ENCODE measurements around the gene TNFRSF1A. TPM values are rescaled to one million over a fixed set of nuclear protein-coding genes. Genes with fewer than 3 reads are reported as not detected.
"Not testable (repeated sequence)": the region's sequence is repeated elsewhere in the genome, so short reads cannot be mapped to it uniquely, and the experiment has no call there.

Gene TNFRSF1A
- total RNA-seq, 1 donor from 2014 or later: 271 TPM

DNA sequence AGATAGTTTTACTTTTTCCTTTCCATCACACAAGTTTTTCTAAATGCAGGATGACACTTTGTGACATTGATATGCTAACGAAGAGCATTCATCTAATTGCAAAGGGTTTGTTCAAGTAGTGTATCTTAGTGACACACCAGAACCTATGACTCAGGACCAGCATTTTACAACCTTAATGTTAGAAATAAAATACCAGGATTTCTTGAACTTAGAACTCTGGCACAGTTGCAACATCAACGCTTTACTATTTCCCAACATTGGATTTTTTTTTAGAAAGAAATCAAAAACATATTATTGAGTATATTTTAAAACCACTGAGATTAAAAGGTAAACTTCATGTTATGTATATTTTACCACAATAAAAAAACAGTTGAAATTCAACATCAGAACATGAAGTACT lies 49.3 kb downstream of the TNFRSF1A start:
- H3K27ac ChIP-seq: peak overlapping the region; percentile 12
- TF ChIP-seq POLR2AphosphoS5 (IDR thresholded peaks at IDR 0.05; ENCODE audit: insufficient read depth in 1 of 2, low read depth in 1 of 2) (peak in 1 of 2 donors; percentile 43), POLR2A (IDR thresholded peaks at IDR 0.05) (no peak), CTCF (IDR thresholded peaks at IDR 0.05) (no peak)
- no peaks in the 10 kb centered on the region for H3K9me3 ChIP-seq
- peaks cover 29% of the 10 kb centered on the region for H3K4me1 ChIP-seq
- intact Hi-C loops (cut with DNase I): no loop called here
- DNase-seq (ENCODE audit: extremely low spot score in 2 of 2): no peak
- H3K36me3 ChIP-seq: no peaks in the 10 kb centered on the region
- H3K27me3 ChIP-seq: no peaks in the 10 kb centered on the region
- H3K4me3 ChIP-seq: no peak overlapping the region

GRCh38 chr12:6289906-6290305 lies 52.0 kb downstream of the TNFRSF1A start:
- peaks cover 20% of the 10 kb centered on the region for H3K4me1 ChIP-seq
- intact Hi-C loops (cut with DNase I): loop anchor here (5.0 kb wide), 2 partner anchors 223 to 298 kb away; no protein-coding TSS in a partner anchor

DNA sequence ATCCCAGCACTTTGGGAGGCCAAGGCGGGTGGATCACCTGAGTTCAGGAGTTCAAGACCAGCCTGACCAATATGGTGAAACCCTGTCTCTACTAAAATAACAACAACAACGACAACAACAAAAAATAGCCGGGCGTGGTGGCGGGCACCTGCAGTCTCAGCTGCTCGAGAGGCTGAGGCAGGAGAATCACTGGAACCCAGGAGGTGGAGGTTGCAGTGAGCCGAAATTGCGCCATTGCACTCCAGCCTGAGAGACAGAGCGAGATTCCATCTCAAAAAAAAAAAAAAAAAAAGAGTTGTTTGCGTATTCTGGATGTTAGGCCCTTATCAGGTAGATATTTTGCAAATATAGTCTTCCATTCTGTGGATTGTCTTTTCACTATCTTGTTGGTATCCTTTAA lies 52.8 kb downstream of the TNFRSF1A start:
- H3K9me3 ChIP-seq; H3K4me3 ChIP-seq; H3K27me3 ChIP-seq; H3K27ac ChIP-seq; DNase-seq (ENCODE audit: extremely low spot score in 2 of 2); H3K36me3 ChIP-seq: not testable (repeated sequence)
- peaks cover 12% of the 10 kb centered on the region for H3K4me1 ChIP-seq
- intact Hi-C loops (cut with DNase I): loop anchor here (5.0 kb wide), 2 partner anchors 222 to 297 kb away; no protein-coding TSS in a partner anchor

More at GRCh38 chr12:6289906-6290305, 52.0 kb downstream of the TNFRSF1A start:
- H3K27ac ChIP-seq; H3K4me3 ChIP-seq; H3K36me3 ChIP-seq; H3K27me3 ChIP-seq; DNase-seq (ENCODE audit: extremely low spot score in 2 of 2); H3K9me3 ChIP-seq: not testable (repeated sequence)

DNA sequence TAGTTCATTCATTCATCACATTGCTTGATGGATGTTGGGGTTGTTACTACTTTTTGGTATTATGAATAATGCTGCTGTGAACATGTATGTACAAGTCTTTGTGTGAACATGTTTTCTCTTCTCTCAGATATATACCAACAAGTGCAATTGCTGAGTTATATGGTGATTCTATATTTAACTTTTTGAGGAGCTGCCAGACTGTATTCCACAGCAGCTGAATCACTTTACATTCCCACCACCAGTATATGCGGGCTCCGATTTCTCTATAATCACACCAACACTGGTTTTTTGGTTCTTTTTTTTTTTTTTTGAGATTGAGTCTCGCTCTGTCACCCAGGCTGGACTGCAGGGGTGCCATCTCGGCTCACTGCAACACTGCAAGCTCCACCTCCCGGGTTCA lies 53.6 kb downstream of the TNFRSF1A start:
- intact Hi-C loops (cut with DNase I): loop anchor here (5.0 kb wide), 2 partner anchors 221 to 296 kb away; no protein-coding TSS in a partner anchor
- no peak for DNase-seq (ENCODE audit: extremely low spot score in 2 of 2)
- H3K4me3 ChIP-seq: no peak overlapping the region
- H3K4me1 ChIP-seq: peaks cover 10% of the 10 kb centered on the region
- no peaks in the 10 kb centered on the region for H3K36me3 ChIP-seq
- TF ChIP-seq CTCF (IDR thresholded peaks at IDR 0.05): no peak
- no peak for TF ChIP-seq POLR2AphosphoS5 (IDR thresholded peaks at IDR 0.05; ENCODE audit: insufficient read depth in 1 of 2, low read depth in 1 of 2)
- no peak for TF ChIP-seq POLR2A (IDR thresholded peaks at IDR 0.05)
- H3K27ac ChIP-seq: no peak overlapping the region
- no peaks in the 10 kb centered on the region for H3K27me3 ChIP-seq
- no peaks in the 10 kb centered on the region for H3K9me3 ChIP-seq

DNA sequence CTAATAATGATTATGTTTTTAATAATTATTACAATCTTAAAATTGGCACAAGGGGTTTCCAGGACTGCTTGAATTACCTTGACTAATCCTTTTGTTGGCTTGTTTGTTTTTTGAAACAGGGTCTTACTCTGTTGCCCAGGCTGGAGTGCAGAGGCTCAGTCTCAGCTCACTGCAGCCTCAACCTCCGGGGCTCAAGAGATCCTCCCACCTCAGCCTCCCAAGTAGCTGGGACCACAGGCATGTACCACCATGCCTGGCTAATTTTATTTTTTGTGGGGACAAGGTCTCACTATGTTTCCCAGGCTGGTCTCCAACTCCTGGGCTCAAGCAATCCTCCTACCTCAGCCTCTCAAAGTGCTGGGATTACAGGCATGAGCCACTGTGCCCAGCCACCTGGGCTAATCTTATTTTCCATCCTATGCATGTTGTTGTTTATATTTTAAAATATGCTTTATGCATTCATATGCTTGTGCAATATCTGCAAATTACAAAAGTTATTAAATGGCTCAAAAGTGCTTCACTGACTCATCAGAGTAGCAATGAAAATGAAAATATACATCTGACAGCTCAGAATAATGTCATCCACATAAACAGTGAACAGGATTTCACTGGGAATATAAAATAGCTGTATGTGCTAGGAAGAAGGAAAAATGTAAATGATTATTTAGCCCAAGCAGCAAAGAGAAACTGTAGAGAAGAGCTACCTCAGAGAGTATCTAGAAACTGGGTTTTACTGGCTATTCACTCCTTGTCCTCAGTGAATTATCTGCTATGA lies 56.2 kb downstream of the TNFRSF1A start:
- no peaks in the 10 kb centered on the region for H3K27me3 ChIP-seq
- H3K4me1 ChIP-seq: peaks cover 3% of the 10 kb centered on the region
- no peak overlapping the region for H3K4me3 ChIP-seq
- DNase-seq (ENCODE audit: extremely low spot score in 2 of 2): no peak
- no peak for TF ChIP-seq POLR2A (IDR thresholded peaks at IDR 0.05)
- no peak for TF ChIP-seq POLR2AphosphoS5 (IDR thresholded peaks at IDR 0.05; ENCODE audit: insufficient read depth in 1 of 2, low read depth in 1 of 2)
- no peak for TF ChIP-seq CTCF (IDR thresholded peaks at IDR 0.05)
- intact Hi-C loops (cut with DNase I): loop anchor here (5.0 kb wide), 2 partner anchors 218 to 293 kb away; no protein-coding TSS in a partner anchor
- H3K27ac ChIP-seq: peak overlapping the region; percentile 20
- no peaks in the 10 kb centered on the region for H3K36me3 ChIP-seq
- no peaks in the 10 kb centered on the region for H3K9me3 ChIP-seq

GRCh38 chr12:6285063-6285477 lies 56.8 kb downstream of the TNFRSF1A start:
- no peak overlapping the region for H3K4me3 ChIP-seq
- H3K36me3 ChIP-seq: no peaks in the 10 kb centered on the region
- peak overlapping the region; percentile 20 for H3K27ac ChIP-seq
- TF ChIP-seq POLR2AphosphoS5 (IDR thresholded peaks at IDR 0.05; ENCODE audit: insufficient read depth in 1 of 2, low read depth in 1 of 2): no peak
- peak; percentile 87 to 95 (median 89) for TF ChIP-seq CTCF (IDR thresholded peaks at IDR 0.05)
- TF ChIP-seq POLR2A (IDR thresholded peaks at IDR 0.05): no peak
- no peaks in the 10 kb centered on the region for H3K9me3 ChIP-seq
- DNase-seq (ENCODE audit: extremely low spot score in 2 of 2): no peak
- H3K4me1 ChIP-seq: peaks cover 9% of the 10 kb centered on the region
- intact Hi-C loops (cut with DNase I): loop anchor here (5.0 kb wide), 2 partner anchors 218 to 293 kb away; no protein-coding TSS in a partner anchor
- no peaks in the 10 kb centered on the region for H3K27me3 ChIP-seq
